H1 (cell line): ENCODE data around the gene RIN2. TPM values are rescaled to one million over a fixed set of nuclear protein-coding genes. Genes with fewer than 3 reads are reported as not detected.

ENCODE experiments used
- CTCF ChIA-PET: fragments of 300-600 bp; sonication (Branson Sonifier 250); formaldehyde crosslinking; loops from one replicate; lab custom pipeline; 2021; ENCODE audit not compliant: partially characterized antibody; lab: Charles Lee
- POLR2A ChIA-PET: fragments of 300-600 bp; sonication (Branson Sonifier 250); formaldehyde crosslinking; loops from one replicate; lab custom pipeline; 2021; ENCODE audit warnings: inconsistent platforms; ENCODE audit not compliant: partially characterized antibody; lab: Charles Lee
- DNase-seq, 2 experiments: peaks; one replicate each; pipeline versions ENCODE4 v3.0.0 to v3.0.0-alpha.2; 2010 to 2022; ENCODE audit warnings: low spot score in 2 of 2, low read depth in 1 of 2, mixed read lengths in 1 of 2
- FAIRE-seq: peaks from 2 replicates; lab custom pipeline; 2011; peaks lifted over from hg19 to GRCh38; lab: Jason Lieb, UNC
- H2AFZ ChIP-seq: 2 replicates; pipeline ENCODE4 v1.8.1; 2012; ENCODE audit warnings: low read length, inconsistent platforms
- H2AK5ac ChIP-seq: 2 replicates; pipeline ENCODE4 v1.6.1; 2013; ENCODE audit warnings: low read depth, low read length
- H2BK120ac ChIP-seq: replicated peaks from 2 replicates; pipeline ENCODE3; 2013; ENCODE audit warnings: low read depth, low read length, inconsistent platforms
- H2BK12ac ChIP-seq: 2 replicates; pipeline ENCODE4 v1.6.1; 2013; ENCODE audit warnings: low read depth, low read length
- H2BK15ac ChIP-seq: 2 replicates; pipeline ENCODE4 v1.6.1; 2013; ENCODE audit warnings: low read length
- H2BK20ac ChIP-seq: 2 replicates; pipeline ENCODE4 v1.6.1; 2013; ENCODE audit warnings: low read length
- H2BK5ac ChIP-seq: 2 replicates; pipeline ENCODE4 v1.6.1; 2013; ENCODE audit warnings: low read depth, low read length
- H3K14ac ChIP-seq: 2 replicates; pipeline ENCODE4 v1.6.1; 2013; ENCODE audit warnings: inconsistent platforms; ENCODE audit not compliant: insufficient read length
- H3K18ac ChIP-seq: 2 replicates; pipeline ENCODE4 v1.6.1; 2013; ENCODE audit warnings: low read length; ENCODE audit errors: extremely low read depth
- H3K23ac ChIP-seq: 2 replicates; pipeline ENCODE4 v1.6.1; 2013; ENCODE audit warnings: inconsistent platforms; ENCODE audit not compliant: insufficient read length
- H3K23me2 ChIP-seq: 2 replicates; pipeline ENCODE4 v1.6.1; 2013; ENCODE audit warnings: low read depth, low read length
- H3K27ac ChIP-seq: 2 replicates; pipeline ENCODE4 v1.6.1; 2011; ENCODE audit warnings: low read depth, low read length, inconsistent platforms
- H3K27me3 ChIP-seq, 4 experiments: replicated peaks in 1 of 4; 1 replicate in 1 of 4; 2 replicates in 3 of 4; pipeline versions ENCODE4 v1.6.1 to v1.8.1; 2011 to 2013; ENCODE audit warnings: low read length in 3 of 4, mild to moderate bottlenecking in 3 of 4, inconsistent platforms in 2 of 4, mixed read lengths in 2 of 4, moderate library complexity in 1 of 4; ENCODE audit not compliant: control insufficient read depth in 3 of 4, insufficient read depth in 3 of 4; ENCODE audit errors: extremely low read depth in 1 of 4
- H3K36me3 ChIP-seq, 4 experiments: 2 replicates each; pipeline versions ENCODE4 v1.6.1 to v1.8.1; 2011 to 2013; ENCODE audit warnings: mild to moderate bottlenecking in 4 of 4, low read length in 3 of 4, moderate library complexity in 2 of 4, control low read depth in 1 of 4, inconsistent platforms in 1 of 4; ENCODE audit not compliant: insufficient read depth in 4 of 4, control insufficient read depth in 2 of 4
- H3K4ac ChIP-seq: replicated peaks from 2 replicates; pipeline ENCODE3; 2013; ENCODE audit warnings: low read length, low read depth, mixed read lengths, inconsistent platforms; ENCODE audit not compliant: insufficient read length
- H3K4me1 ChIP-seq, 4 experiments: replicated peaks in 1 of 4; 1 replicate in 1 of 4; 2 replicates in 3 of 4; pipeline versions ENCODE4 v1.6.1 to v1.8.1; 2011 to 2013; ENCODE audit warnings: low read length in 3 of 4, inconsistent platforms in 2 of 4, mixed read lengths in 1 of 4; ENCODE audit not compliant: insufficient read depth in 4 of 4, control insufficient read depth in 3 of 4
- H3K4me2 ChIP-seq, 2 experiments: 2 replicates each; pipeline versions ENCODE4 v1.6.1 to v1.8.1; 2011 to 2013; ENCODE audit warnings: low read depth in 2 of 2, low read length in 2 of 2, control low read depth in 1 of 2, inconsistent platforms in 1 of 2, mild to moderate bottlenecking in 1 of 2; ENCODE audit not compliant: insufficient read depth in 1 of 2
- H3K4me3 ChIP-seq, 4 experiments: fragments of 200-600, 300-600 bp in 1 of 4; sonication (generic), shearing (Covaris generic), sonication (Bioruptor Twin) in 1 of 4; 2 replicates each; pipeline versions ENCODE4 v1.5.1 to v1.8.1; 2011 to 2016; ENCODE audit warnings: low read length in 4 of 4, low read depth in 3 of 4, control low read depth in 2 of 4, inconsistent platforms in 2 of 4, mild to moderate bottlenecking in 2 of 4, mixed read lengths in 1 of 4, moderate library complexity in 1 of 4; ENCODE audit not compliant: insufficient read depth in 2 of 4; ENCODE audit errors: extremely low read depth in 1 of 4
- H3K56ac ChIP-seq: replicated peaks from 2 replicates; pipeline ENCODE3; 2013; ENCODE audit warnings: low read depth, mild to moderate bottlenecking, mixed read lengths, low read length, inconsistent platforms; ENCODE audit not compliant: insufficient read length
- H3K79me1 ChIP-seq: 2 replicates; pipeline ENCODE4 v1.6.1; 2013; ENCODE audit warnings: low read depth, low read length, control low read depth
- H3K79me2 ChIP-seq, 2 experiments: 2 replicates each; pipeline versions ENCODE4 v1.6.1 to v1.8.1; 2012 to 2013; ENCODE audit warnings: low read length in 2 of 2, mild to moderate bottlenecking in 2 of 2, inconsistent platforms in 1 of 2; ENCODE audit not compliant: insufficient read depth in 2 of 2, control insufficient read depth in 1 of 2
- H3K9ac ChIP-seq, 4 experiments: replicated peaks in 1 of 4; 1 replicate in 1 of 4; 2 replicates in 3 of 4; pipeline versions ENCODE4 v1.6.1 to v1.8.1; 2011 to 2013; ENCODE audit warnings: low read depth in 3 of 4, low read length in 3 of 4, control low read depth in 2 of 4, mild to moderate bottlenecking in 2 of 4, moderate library complexity in 2 of 4, inconsistent platforms in 1 of 4; ENCODE audit errors: extremely low read depth in 1 of 4
- H3K9me3 ChIP-seq, 2 experiments: 2 replicates each; pipeline versions ENCODE4 v1.6.1 to v1.8.1; 2012 to 2013; ENCODE audit warnings: mild to moderate bottlenecking in 2 of 2, moderate library complexity in 2 of 2, control low read depth in 1 of 2, inconsistent platforms in 1 of 2, low read depth in 1 of 2, low read length in 1 of 2, mixed read lengths in 1 of 2; ENCODE audit not compliant: insufficient read depth in 2 of 2
- H4K20me1 ChIP-seq, 2 experiments: replicated peaks in 1 of 2; 2 replicates each; pipeline versions ENCODE3 to v1.8.1; 2011 to 2013; ENCODE audit warnings: inconsistent platforms in 2 of 2, low read length in 2 of 2, mild to moderate bottlenecking in 1 of 2; ENCODE audit not compliant: insufficient read depth in 2 of 2, control insufficient read depth in 1 of 2
- H4K5ac ChIP-seq: 2 replicates; pipeline ENCODE4 v1.6.1; 2013; ENCODE audit warnings: low read length, low read depth, mixed read lengths, inconsistent platforms; ENCODE audit not compliant: insufficient read length
- H4K8ac ChIP-seq: 2 replicates; pipeline ENCODE4 v1.8.0; 2013; ENCODE audit warnings: mild to moderate bottlenecking, moderate library complexity, low read length, inconsistent platforms; ENCODE audit not compliant: insufficient read depth; ENCODE audit errors: extremely low read depth
- H4K91ac ChIP-seq: replicated peaks from 2 replicates; pipeline ENCODE3; 2013; ENCODE audit warnings: low read length, mixed read lengths, inconsistent platforms; ENCODE audit not compliant: insufficient read length
- BCL11A ChIP-seq, 2 experiments: IDR thresholded peaks; one replicate each; pipeline ENCODE4 v1.6.1; 2011; ENCODE audit warnings: low read depth in 2 of 2, low read length in 2 of 2, mild to moderate bottlenecking in 2 of 2
- CBX5 ChIP-seq: fragments of 300-800, 300-1000 bp; sonication (generic); IDR thresholded peaks from 2 replicates; pipeline ENCODE4 v1.7.1; 2016; ENCODE audit warnings: antibody characterized with exemption, low read length, low read depth
- CBX8 ChIP-seq: fragments of 300-800, 300-1000 bp; sonication (generic); IDR thresholded peaks from 2 replicates; pipeline ENCODE4 v1.7.1; 2016; ENCODE audit warnings: low read depth, low read length, borderline replicate concordance
- CTBP2 ChIP-seq: IDR thresholded peaks from 2 replicates; pipeline ENCODE4 v1.7.0; 2011; ENCODE audit warnings: borderline replicate concordance, mild to moderate bottlenecking, moderate library complexity, mixed read lengths, low read length; ENCODE audit not compliant: insufficient read depth, insufficient read length
- CTCF ChIP-seq, 3 experiments: IDR thresholded peaks; 1 replicate in 2 of 3; 2 replicates in 1 of 3; pipeline versions ENCODE4 v1.5.1 to v1.6.1; 2011; ENCODE audit warnings: low read length in 3 of 3, mild to moderate bottlenecking in 3 of 3, inconsistent platforms in 2 of 3, low read depth in 1 of 3, moderate library complexity in 1 of 3; ENCODE audit not compliant: insufficient read depth in 1 of 3; ENCODE audit errors: control extremely low read depth in 1 of 3
- GTF2F1 ChIP-seq: IDR thresholded peaks from 2 replicates; pipeline ENCODE4 v1.6.1; 2012; ENCODE audit warnings: low read depth, low read length, improper control_type of control experiment, borderline replicate concordance
- WGBS, 2 experiments: shearing (Covaris generic) in 1 of 2; methylation state at CpG; one replicate each; pipeline versions ENCODE4 v1.1.6 to v1.1.7; 2013 to 2015; ENCODE audit warnings: low lambda C conversion rate in 2 of 2, mixed read lengths in 2 of 2, inconsistent platforms in 1 of 2, low coverage in 1 of 2, missing lambda C conversion rate in 1 of 2; ENCODE audit not compliant: insufficient replicate concordance in 2 of 2, insufficient coverage in 1 of 2, insufficient read length in 1 of 2; ENCODE audit errors: extremely low coverage in 1 of 2, missing lambda C conversion rate in 1 of 2; 5-methylcytosine and 5-hydroxymethylcytosine counted together
- polyA plus RNA-seq, 7 experiments: library from polyadenylated mRNA; depleted of rRNA in 3 of 7; stranded (reverse) in 5 of 7; unstranded in 2 of 7; fragments of >200 nt in 5 of 7; fragments of 200-250 nt in 2 of 7; gene quantifications; 1 replicate in 5 of 7; 2 replicates in 1 of 7; 4 replicates in 1 of 7; pipeline versions ENCODE4 v1.2.1 to v1.2.3, GENCODE V29; 2011 to 2013; ENCODE audit warnings: missing spikeins in 2 of 7, mixed read lengths in 2 of 7
- total RNA-seq: library from RNA; stranded (reverse); fragmentation: NEBNext Ultra II Directional; extraction: Animal tissue kit (Norgen Biotek cat#: 25700); gene quantifications from 2 replicates; pipeline ENCODE4 v1.2.1, GENCODE V29; 2021

RIN2 gene
- total and polyA plus RNA-seq, 2 of the 8 experiments (the other 6 are each of a cell fraction or from before 2014, with no cell fraction given): 0.20 to 1.3 TPM

- Histone ChIP-seq H3K4me3 (no peak overlapping the region), H3K79me2 (no peaks in the 10 kb centered on the region), H3K27ac (no peak overlapping the region), H3K4me1 (peaks cover 0 to 5% (median under 1%) of the 10 kb centered on the region in 4 experiments; a peak in 4 of 7 replicates), H3K23me2 (no peaks in the 10 kb centered on the region; the same call in 1 of the 2 replicates), H2AFZ (no peak overlapping the region), H4K8ac (no peak overlapping the region), H3K23ac (no peak overlapping the region), H2BK12ac (no peak overlapping the region), H3K9me3 (no peaks in the 10 kb centered on the region), H3K18ac (no peak overlapping the region), H4K5ac (no peak overlapping the region), H2AK5ac (no peak overlapping the region), H3K14ac (no peak overlapping the region), H3K56ac (no peak overlapping the region), H3K36me3 (no peaks in the 10 kb centered on the region), H3K4ac (no peak overlapping the region), H4K20me1 (no peaks in the 10 kb centered on the region), H3K79me1 (no peaks in the 10 kb centered on the region), H2BK15ac (no peak overlapping the region), H2BK5ac (no peak overlapping the region), H3K27me3 (no peaks in the 10 kb centered on the region), H4K91ac (no peak overlapping the region), H3K4me2 (no peak overlapping the region), H2BK20ac (no peak overlapping the region), H2BK120ac (no peak overlapping the region), H3K9ac (no peak overlapping the region)
- WGBS, 2 experiments: 88% methylated on average over 3 of the region's 3 CpGs; no CpG with 5 or more reads in 1 of the 2 experiments
- TF ChIP-seq CBX5 (no peak), GTF2F1 (no peak), BCL11A (IDR thresholded peaks at IDR 0.05; ENCODE audit: low read depth in 2 of 2, low read length in 2 of 2) (no peak), CBX8 (no peak), CTCF (IDR thresholded peaks at IDR 0.05; ENCODE audit: control extremely low read depth in 1 of 3, insufficient read depth in 1 of 3, low read depth in 1 of 3, low read length in 3 of 3) (no peak), CTBP2 (no peak)
- no peak for FAIRE-seq
- no peak for DNase-seq
- POLR2A ChIA-PET: no interaction called here
- CTCF ChIA-PET: interaction anchor here (1.0 to 3.5 kb wide), 7 partner anchors 10 to 234 kb away, joined by 3 to 24 read pairs (median 5); partner anchors contain the start of gene NAA20
These were observed 24.6 kb downstream of the RIN2 start for GRCh38 chr20:19782669-19783068.
